Vagina (tissue), 2 donors: ENCODE measurements around the gene C1QTNF1.

ENCODE experiments used
- CTCF ChIP-seq, 3 experiments: fragments of 450-650 bp in 2 of 3; fragments of 200-600 bp in 1 of 3; sonication (generic) in 1 of 3; IDR thresholded peaks; one replicate each; pipeline ENCODE4 v1.5.1; 2017 to 2019; ENCODE audit warnings: antibody characterized with exemption in 3 of 3, mild to moderate bottlenecking in 2 of 3, moderate library complexity in 2 of 3
- POLR2A ChIP-seq, 2 donors: fragments of 450-650 bp; IDR thresholded peaks; one replicate each; pipeline ENCODE4 v1.6.1; 2017; ENCODE audit warnings: antibody characterized with exemption in 2 of 2, mild to moderate bottlenecking in 2 of 2, moderate library complexity in 2 of 2
- POLR2AphosphoS5 ChIP-seq, 2 donors: sonication (generic); formaldehyde crosslinking; IDR thresholded peaks; one replicate each; pipeline ENCODE4 v1.9.0; 2017; ENCODE audit warnings: antibody characterized with exemption in 2 of 2, mild to moderate bottlenecking in 2 of 2, low read depth in 1 of 2; ENCODE audit not compliant: insufficient read depth in 1 of 2

GRCh38 chr17:79092567-79092966, 68.6 kb downstream of the C1QTNF1 start:
- no peak for TF ChIP-seq CTCF (IDR thresholded peaks at IDR 0.05)
- no peak for TF ChIP-seq POLR2A (IDR thresholded peaks at IDR 0.05)
- TF ChIP-seq POLR2AphosphoS5 (IDR thresholded peaks at IDR 0.05; ENCODE audit: insufficient read depth in 1 of 2, low read depth in 1 of 2), result no peak
